SH-SY5Y (cell line): ENCODE measurements around the gene ZC2HC1B.

Source experiments
- GATA2 ChIP-seq: IDR thresholded peaks from 2 replicates; pipeline ENCODE4 v1.6.1; 2011; ENCODE audit warnings: mild to moderate bottlenecking, low read depth, low read length
- GATA3 ChIP-seq: IDR thresholded peaks from 2 replicates; pipeline ENCODE4 v1.6.1; 2011; ENCODE audit warnings: low read depth, mild to moderate bottlenecking, low read length, moderate library complexity

GRCh38 chr6:143859891-143860660 lies 4.2 kb upstream of the ZC2HC1B start:
- no peak for TF ChIP-seq GATA2
- TF ChIP-seq GATA3: no peak
